ENCODE results near the gene GPC1.
A peak's percentile ranks its signal among the peaks of the same experiment; 100 is the strongest.
"Not testable (repeated sequence)": the region's sequence is repeated elsewhere in the genome, so short reads cannot be mapped to it uniquely, and the experiment has no call there.

The GPC1 gene

GRCh38 chr2:240479111-240479501 lies 43.6 kb downstream of the GPC1 start:
- intact Hi-C loops (cut with DNase I) = no loop called here
- DNase-seq = peak in 1 of 10 donors; percentile 75

GRCh38 chr2:240480834-240481623 lies 45.6 kb downstream of the GPC1 start:
- DNase-seq = peak in 2 of 10 donors; percentile 74 to 76
- intact Hi-C loops (cut with DNase I) = no loop called here

GRCh38 chr2:240481720-240482119 lies 46.3 kb downstream of the GPC1 start:
- intact Hi-C loops (cut with DNase I) = no loop called here
- peak in 2 of 10 donors; percentile 52 to 78 for DNase-seq

- peak in 2 of 10 donors; percentile 49 to 58 for DNase-seq
- intact Hi-C loops (cut with DNase I) = no loop called here
Measured at GRCh38 chr2:240482141-240482540, 46.7 kb downstream of the GPC1 start.

DNA sequence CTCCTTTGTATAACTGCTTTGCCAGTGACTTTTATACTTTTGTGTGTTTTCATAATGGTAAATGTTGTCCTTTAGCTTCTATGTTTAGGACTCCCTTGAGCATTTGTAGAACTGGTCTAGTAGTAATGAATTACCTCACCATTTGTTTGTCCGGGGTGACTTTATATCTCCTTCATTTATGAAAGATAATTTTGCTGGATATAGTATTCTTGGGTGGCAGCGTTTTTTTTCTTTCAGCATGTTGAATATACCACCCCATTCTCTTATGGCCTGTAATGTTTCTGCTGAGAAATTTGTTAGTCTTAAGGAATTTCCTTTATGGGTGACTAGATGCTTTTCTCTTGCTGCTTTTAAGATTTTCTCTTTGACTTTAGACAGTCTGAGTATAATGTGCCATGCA lies 56.0 kb downstream of the GPC1 start:
- intact Hi-C loops (cut with DNase I) = no loop called here
- no peak for DNase-seq

DNA sequence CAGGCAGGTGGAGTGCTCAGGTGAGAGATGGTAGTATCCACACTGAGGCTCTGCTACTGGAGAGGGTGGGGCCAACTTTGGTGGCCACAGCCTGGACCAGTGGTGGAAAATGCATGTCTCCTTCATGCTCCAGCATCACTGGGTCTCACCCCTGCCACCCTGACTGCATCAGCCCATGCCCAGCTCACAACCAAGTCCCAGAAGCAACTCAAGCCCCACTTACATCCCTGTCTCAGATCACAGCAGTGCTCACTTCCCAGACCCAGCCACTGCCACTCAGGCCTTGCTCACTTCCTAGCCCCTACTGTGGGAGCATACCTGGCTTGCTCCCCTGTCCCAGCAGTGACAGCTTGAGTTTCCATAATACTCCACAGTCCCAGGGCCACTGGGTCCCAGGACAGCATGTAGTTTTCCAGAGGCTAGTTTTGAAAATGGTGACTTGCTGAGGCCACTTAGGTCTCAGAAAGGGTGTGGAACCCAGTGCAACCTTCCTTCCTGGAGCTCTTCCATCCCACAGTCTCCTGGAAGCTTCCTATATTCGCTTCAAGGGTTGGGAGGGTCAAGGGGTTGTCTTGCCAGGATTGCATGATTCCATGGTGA lies 58.8 kb downstream of the GPC1 start:
- intact Hi-C loops (cut with DNase I) = no loop called here

GRCh38 chr2:240494942-240495341 lies 59.5 kb downstream of the GPC1 start:
- peak in 3 of 10 donors; percentile 25 to 88 (median 81) for DNase-seq
- intact Hi-C loops (cut with DNase I) = not testable (repeated sequence)

More for the DNA sequence above, 58.8 kb downstream of the GPC1 start:
- DNase-seq = no peak

- intact Hi-C loops (cut with DNase I); DNase-seq: not testable (repeated sequence)
Measured at GRCh38 chr2:240497082-240497481, 61.6 kb downstream of the GPC1 start.

- intact Hi-C loops (cut with DNase I) = no loop called here
- DNase-seq = no peak
Measured at GRCh38 chr2:240498171-240498957, 62.9 kb downstream of the GPC1 start.

- no peak for DNase-seq
- intact Hi-C loops (cut with DNase I) = no loop called here
Measured at GRCh38 chr2:240498958-240499260, 63.4 kb downstream of the GPC1 start.

- intact Hi-C loops (cut with DNase I) = no loop called here
- DNase-seq = peak in 1 of 10 donors; percentile 73
Measured at GRCh38 chr2:240499309-240500301, 64.1 kb downstream of the GPC1 start.

GRCh38 chr2:240500561-240501423 lies 65.3 kb downstream of the GPC1 start:
- DNase-seq = peak in 1 of 10 donors; percentile 72
- intact Hi-C loops (cut with DNase I) = no loop called here

- intact Hi-C loops (cut with DNase I) = no loop called here
- DNase-seq = peak in 2 of 10 donors; percentile 4 to 62
Measured at GRCh38 chr2:240501531-240501991, 66.1 kb downstream of the GPC1 start.

DNA sequence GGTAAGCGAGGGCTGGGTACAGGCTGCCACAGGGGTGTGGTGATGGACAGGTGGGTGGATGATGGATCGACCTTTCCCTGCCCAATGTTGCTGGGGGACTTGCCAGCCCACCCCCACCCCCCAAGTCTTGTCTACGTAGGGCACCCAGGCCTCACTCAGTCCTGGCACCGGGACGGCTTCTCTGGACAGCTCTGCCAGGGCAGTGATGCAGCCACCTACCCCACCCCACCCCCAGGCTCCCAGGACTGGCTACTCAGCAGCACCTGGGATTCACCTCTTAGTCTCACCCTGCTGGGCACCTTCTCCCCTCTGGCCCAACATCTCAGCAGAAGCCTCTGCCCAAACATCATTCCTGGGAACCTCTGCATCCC lies 66.6 kb downstream of the GPC1 start:
- DNase-seq = peak in 1 of 10 donors; percentile 21
- intact Hi-C loops (cut with DNase I) = no loop called here

DNA sequence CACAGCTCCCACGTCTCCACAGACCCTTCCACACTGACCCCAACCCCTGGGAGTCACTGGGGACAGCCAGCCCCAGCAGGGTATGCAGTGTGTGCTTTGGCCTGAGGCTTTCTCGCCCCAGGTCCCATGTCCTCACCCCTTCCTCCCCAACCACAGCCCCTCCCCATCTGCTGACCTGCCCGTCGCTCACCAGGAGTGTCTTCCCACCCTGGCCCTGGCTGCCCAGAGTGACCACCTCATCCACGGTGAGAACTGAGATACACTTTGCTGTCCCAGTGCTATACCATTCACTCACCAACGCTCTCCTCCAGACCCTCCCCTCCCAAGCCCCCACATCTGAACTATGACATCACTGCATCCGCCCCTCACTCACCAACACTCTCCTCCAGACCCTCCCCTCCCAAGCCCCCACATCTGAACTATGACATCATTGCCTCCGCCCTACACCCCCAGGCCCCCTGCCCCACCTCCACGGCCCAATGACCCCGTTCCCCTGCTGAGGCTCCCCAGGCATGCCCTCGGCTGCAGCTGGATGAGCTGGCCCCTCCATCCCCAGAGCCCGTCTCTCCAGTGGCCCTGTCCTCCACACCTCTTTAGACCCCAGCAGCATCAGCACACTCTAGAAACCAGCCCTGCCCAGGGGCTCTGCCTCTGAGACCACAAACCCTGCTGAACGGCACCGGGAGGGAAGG lies 67.1 kb downstream of the GPC1 start:
- intact Hi-C loops (cut with DNase I) = no loop called here
- peak in 2 of 10 donors; percentile 56 to 62 for DNase-seq

GRCh38 chr2:240503375-240503774 lies 67.9 kb downstream of the GPC1 start:
- intact Hi-C loops (cut with DNase I) = no loop called here
- DNase-seq = peak in 2 of 10 donors; percentile 41 to 55

DNA sequence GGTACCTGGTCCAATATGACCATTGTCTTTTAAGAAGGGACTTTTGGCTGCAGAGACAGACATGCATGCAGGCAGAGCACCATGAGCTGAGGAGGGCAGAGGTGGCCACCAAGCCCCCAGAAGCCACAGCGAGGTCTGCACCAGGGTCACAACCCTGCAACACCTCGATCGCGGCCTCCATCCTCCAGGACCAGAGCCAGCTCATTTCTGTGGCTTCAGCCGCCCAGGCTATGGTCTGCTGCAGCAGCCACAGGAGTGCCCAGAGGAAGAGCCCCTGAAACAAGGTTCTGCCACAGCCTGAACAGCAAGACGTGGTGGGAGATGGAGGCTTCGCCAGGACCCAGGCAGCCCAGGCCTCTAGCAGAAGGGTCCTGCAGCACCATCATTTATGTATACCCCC lies 68.4 kb downstream of the GPC1 start:
- intact Hi-C loops (cut with DNase I) = no loop called here
- DNase-seq = peak in 1 of 10 donors; percentile 38

DNA sequence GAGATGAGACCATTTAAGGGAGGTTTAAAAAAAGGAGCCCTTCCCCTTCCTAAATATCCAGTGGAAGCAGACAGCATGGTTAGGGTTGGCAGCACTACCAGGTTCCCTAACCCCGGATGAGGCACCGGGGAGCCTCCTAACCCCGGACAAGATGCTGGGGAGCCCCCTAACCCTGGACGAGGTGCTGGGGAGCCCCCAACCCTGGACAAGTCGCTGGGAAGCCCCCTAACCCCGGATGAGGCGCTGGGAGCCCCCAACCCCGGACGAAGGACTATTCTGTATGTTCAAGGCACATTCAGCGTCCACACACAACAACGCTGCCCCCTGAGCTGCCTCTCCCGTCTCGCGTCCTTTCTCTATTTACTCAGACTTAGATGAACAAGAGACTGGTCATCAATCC lies 70.4 kb downstream of the GPC1 start:
- peak in 1 of 10 donors; percentile 67 for DNase-seq
- intact Hi-C loops (cut with DNase I) = no loop called here
